ENCODE measurements around the gene CIDEA. TPM values are rescaled to one million over a fixed set of nuclear protein-coding genes. Genes with fewer than 3 reads are reported as not detected.

CIDEA gene
- total RNA-seq, 1 experiment from 2014 or later: not detected

DNA sequence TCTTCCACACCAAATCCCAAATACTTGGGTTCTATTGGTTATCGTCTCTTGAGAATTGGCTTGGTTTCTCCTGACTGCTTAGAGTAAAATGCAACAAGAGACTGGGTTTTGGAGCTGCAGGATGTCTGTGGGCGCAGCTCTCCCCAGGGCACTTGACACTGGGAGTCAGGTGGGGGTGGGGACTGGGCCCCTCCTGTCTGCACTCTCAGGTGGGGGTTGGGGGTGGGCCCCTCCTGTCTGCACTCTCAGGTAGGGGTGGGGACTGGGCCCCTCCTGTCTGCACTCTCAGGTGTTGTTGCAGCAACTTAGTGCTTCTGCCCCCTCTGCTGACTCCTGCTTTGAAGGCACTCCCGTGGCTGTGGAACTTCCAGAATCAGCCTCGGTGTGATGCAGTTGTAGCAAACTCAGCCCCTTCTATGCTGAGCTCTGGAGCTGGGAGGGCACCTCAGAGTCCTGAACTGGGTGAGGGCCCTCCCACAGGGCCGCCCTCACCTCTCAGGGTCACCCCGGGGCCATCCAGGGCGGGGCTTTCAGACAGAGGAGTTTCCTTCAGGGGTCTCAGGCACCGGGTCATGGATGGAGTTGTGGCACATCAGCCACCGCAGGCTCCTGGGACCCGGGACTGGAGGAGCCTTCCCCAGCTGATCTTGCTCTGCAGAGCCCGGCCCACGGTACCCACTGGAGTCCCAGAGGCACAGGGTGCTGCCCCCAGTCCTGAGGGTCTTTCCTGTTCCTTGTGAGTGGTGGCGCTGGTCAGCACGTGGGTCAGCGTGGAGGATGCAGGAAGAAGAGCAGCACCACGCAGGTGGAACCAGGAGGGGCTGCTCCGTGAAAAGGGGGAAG, 22.9 kb upstream of the CIDEA start:
- Histone ChIP-seq H3K4me2 (ENCODE audit: low read length) (no peak overlapping the region), H3K36me3 (ENCODE audit: low read depth, low read length) (no peaks in the 10 kb centered on the region), H3F3A (ENCODE audit: low read length, unreplicated experiment) (no peaks in the 10 kb centered on the region), H3K4me1 (ENCODE audit: insufficient read depth, low read length) (no peaks in the 10 kb centered on the region), H3K27me3 (ENCODE audit: low read length) (no peaks in the 10 kb centered on the region), H2AFZ (ENCODE audit: low read length) (no peak overlapping the region), H3K79me2 (ENCODE audit: low read length) (no peaks in the 10 kb centered on the region), H3K9me2 (replicated peaks; ENCODE audit: low read length) (no peaks in the 10 kb centered on the region), H3K9me3 (ENCODE audit: low read length) (no peaks in the 10 kb centered on the region), H3K27ac (ENCODE audit: low read length) (no peak overlapping the region), H3K4me3 (ENCODE audit: low read length) (no peak overlapping the region), H3K9ac (ENCODE audit: low read length) (no peak overlapping the region), H4K20me1 (ENCODE audit: low read length) (no peaks in the 10 kb centered on the region)
- DNase-seq (no peak), ATAC-seq (no peak)
- CTCF ChIA-PET: no interaction called here
- no TSS peak for BruUV-seq (replicated peaks)
- intact Hi-C loops (cut with micrococcal nuclease): no loop called here
- POLR2A ChIA-PET (ENCODE audit: unreplicated experiment): no interaction called here
- TF ChIP-seq EZH2 (IDR thresholded peaks at IDR 0.05; ENCODE audit: low read length, unreplicated experiment) (no peak), EZH2phosphoT487 (IDR thresholded peaks at IDR 0.05; ENCODE audit: borderline replicate concordance, low read length) (no peak)
- TF ChIP-seq, protein P1, sequence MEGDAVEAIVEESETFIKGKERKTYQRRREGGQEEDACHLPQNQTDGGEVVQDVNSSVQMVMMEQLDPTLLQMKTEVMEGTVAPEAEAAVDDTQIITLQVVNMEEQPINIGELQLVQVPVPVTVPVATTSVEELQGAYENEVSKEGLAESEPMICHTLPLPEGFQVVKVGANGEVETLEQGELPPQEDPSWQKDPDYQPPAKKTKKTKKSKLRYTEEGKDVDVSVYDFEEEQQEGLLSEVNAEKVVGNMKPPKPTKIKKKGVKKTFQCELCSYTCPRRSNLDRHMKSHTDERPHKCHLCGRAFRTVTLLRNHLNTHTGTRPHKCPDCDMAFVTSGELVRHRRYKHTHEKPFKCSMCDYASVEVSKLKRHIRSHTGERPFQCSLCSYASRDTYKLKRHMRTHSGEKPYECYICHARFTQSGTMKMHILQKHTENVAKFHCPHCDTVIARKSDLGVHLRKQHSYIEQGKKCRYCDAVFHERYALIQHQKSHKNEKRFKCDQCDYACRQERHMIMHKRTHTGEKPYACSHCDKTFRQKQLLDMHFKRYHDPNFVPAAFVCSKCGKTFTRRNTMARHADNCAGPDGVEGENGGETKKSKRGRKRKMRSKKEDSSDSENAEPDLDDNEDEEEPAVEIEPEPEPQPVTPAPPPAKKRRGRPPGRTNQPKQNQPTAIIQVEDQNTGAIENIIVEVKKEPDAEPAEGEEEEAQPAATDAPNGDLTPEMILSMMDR (conservative IDR thresholded peaks at IDR 0.05; ENCODE audit: low read depth, low read length): no peak

DNA sequence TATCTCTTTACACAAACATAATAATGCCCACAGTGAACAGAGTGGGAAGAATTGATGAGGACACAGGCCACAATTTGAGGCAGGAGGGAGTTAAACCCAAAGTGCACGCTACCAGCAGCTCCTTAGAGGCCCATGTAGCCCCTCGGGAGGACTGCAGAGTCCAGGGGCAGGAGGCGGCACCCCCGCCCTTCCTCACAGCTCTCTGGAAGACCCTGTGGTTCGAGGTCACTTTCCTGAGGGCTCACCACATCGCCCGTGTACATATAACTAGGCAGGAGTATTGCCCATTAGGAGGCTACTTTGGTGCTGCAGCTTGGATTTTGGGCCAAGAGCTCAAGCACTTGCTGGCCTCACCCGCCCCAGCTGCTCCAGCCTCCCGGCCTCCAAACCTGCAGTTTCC, 22.2 kb upstream of the CIDEA start:
- ChIA-PET CTCF (no interaction called here), POLR2A (ENCODE audit: unreplicated experiment) (no interaction called here)
- no peaks in the 10 kb centered on the region for H3K79me2 ChIP-seq (ENCODE audit: low read length)
- H3K9me3 ChIP-seq (ENCODE audit: low read length): no peaks in the 10 kb centered on the region
- no peaks in the 10 kb centered on the region for H3K9me2 ChIP-seq (replicated peaks; ENCODE audit: low read length)
- H3K27ac ChIP-seq (ENCODE audit: low read length): no peak overlapping the region
- intact Hi-C loops (cut with micrococcal nuclease): no loop called here
- H2AFZ ChIP-seq (ENCODE audit: low read length): no peak overlapping the region
- ATAC-seq (no peak), DNase-seq (no peak)
- no peak overlapping the region for H3K4me2 ChIP-seq (ENCODE audit: low read length)
- no peaks in the 10 kb centered on the region for H3K4me1 ChIP-seq (ENCODE audit: insufficient read depth, low read length)
- no peaks in the 10 kb centered on the region for H3F3A ChIP-seq (ENCODE audit: low read length, unreplicated experiment)
- H4K20me1 ChIP-seq (ENCODE audit: low read length): no peaks in the 10 kb centered on the region
- no peak overlapping the region for H3K4me3 ChIP-seq (ENCODE audit: low read length)
- H3K9ac ChIP-seq (ENCODE audit: low read length): no peak overlapping the region
- BruUV-seq (replicated peaks): no TSS peak
- H3K36me3 ChIP-seq (ENCODE audit: low read depth, low read length): no peaks in the 10 kb centered on the region
- H3K27me3 ChIP-seq (ENCODE audit: low read length): no peaks in the 10 kb centered on the region
- TF ChIP-seq EZH2 (IDR thresholded peaks at IDR 0.05; ENCODE audit: low read length, unreplicated experiment): no peak
- no peak for TF ChIP-seq EZH2phosphoT487 (IDR thresholded peaks at IDR 0.05; ENCODE audit: borderline replicate concordance, low read length)
- TF ChIP-seq, protein P1 (conservative IDR thresholded peaks at IDR 0.05; ENCODE audit: low read depth, low read length): no peak

DNA sequence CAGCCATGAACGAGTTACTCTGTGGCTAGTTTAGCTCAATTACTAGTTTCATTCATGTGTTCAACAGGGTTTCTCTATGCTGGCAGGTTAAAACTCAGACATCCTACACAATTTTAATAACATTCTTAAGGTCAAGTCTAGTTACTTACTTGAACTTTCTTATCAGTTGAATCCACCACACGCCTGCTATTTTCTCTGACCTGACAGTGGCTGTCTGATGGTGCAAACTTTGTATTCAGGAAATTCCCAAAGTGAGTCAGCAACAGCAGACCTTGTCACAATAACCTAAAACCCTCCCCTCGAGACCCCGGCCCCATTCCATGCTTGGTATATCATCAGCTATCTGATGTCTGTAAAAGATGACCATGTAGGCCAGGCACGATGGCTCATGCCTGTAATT, 20.8 kb upstream of the CIDEA start:
- ATAC-seq (no peak), DNase-seq (no peak)
- Histone ChIP-seq H3K4me1 (ENCODE audit: insufficient read depth, low read length) (no peaks in the 10 kb centered on the region), H3K36me3 (ENCODE audit: low read depth, low read length) (no peaks in the 10 kb centered on the region), H3K9me2 (replicated peaks; ENCODE audit: low read length) (no peaks in the 10 kb centered on the region), H3K9ac (ENCODE audit: low read length) (no peak overlapping the region), H3K27ac (ENCODE audit: low read length) (no peak overlapping the region), H2AFZ (ENCODE audit: low read length) (no peak overlapping the region), H3F3A (ENCODE audit: low read length, unreplicated experiment) (no peaks in the 10 kb centered on the region), H3K4me3 (ENCODE audit: low read length) (no peak overlapping the region), H3K9me3 (ENCODE audit: low read length) (no peaks in the 10 kb centered on the region), H4K20me1 (ENCODE audit: low read length) (no peaks in the 10 kb centered on the region), H3K79me2 (ENCODE audit: low read length) (no peaks in the 10 kb centered on the region), H3K4me2 (ENCODE audit: low read length) (no peak overlapping the region), H3K27me3 (ENCODE audit: low read length) (no peaks in the 10 kb centered on the region)
- intact Hi-C loops (cut with micrococcal nuclease): no loop called here
- ChIA-PET CTCF (no interaction called here), POLR2A (ENCODE audit: unreplicated experiment) (no interaction called here)
- no peak for TF ChIP-seq EZH2 (IDR thresholded peaks at IDR 0.05; ENCODE audit: low read length, unreplicated experiment)
- no TSS peak for BruUV-seq (replicated peaks)

All from PC-3 (cell line).